ENCODE data around the gene TAF4. TPM values are rescaled to one million over a fixed set of nuclear protein-coding genes. Genes with fewer than 3 reads are reported as not detected.

The TAF4 gene
- total RNA-seq, 2 donors from 2014 or later, result 10.4 to 11.0 TPM

DNA sequence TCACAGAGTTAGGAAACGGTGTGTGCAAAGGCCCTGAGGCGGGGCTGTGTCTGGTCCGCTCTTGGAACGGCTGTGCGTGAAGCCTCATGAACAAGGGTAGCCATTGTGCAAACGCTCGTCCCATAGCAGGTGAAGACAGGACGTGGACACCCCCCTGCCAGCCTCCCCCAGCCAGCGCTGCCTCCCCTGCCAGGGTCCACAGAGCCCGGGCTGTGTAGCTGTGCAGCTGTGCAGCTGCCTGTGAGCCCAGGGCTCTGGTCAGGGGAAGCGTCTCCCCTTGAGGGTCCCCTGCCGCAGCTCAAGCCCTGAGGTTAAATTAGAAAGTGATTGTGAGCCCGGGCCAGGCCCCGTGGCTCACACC is 139.4 kb downstream of the TAF4 start:
- Histone ChIP-seq H3K27me3 (replicated peaks; ENCODE audit: insufficient read depth) (no peaks in the 10 kb centered on the region), H3K4me3 (no peak overlapping the region), H3K9me3 (no peaks in the 10 kb centered on the region), H3K27ac (no peak overlapping the region), H3K36me3 (no peaks in the 10 kb centered on the region), H3K4me1 (ENCODE audit: control insufficient read depth in 1 of 2, low read depth in 2 of 2) (no peaks in the 10 kb centered on the region)
- TF ChIP-seq, protein P1, sequence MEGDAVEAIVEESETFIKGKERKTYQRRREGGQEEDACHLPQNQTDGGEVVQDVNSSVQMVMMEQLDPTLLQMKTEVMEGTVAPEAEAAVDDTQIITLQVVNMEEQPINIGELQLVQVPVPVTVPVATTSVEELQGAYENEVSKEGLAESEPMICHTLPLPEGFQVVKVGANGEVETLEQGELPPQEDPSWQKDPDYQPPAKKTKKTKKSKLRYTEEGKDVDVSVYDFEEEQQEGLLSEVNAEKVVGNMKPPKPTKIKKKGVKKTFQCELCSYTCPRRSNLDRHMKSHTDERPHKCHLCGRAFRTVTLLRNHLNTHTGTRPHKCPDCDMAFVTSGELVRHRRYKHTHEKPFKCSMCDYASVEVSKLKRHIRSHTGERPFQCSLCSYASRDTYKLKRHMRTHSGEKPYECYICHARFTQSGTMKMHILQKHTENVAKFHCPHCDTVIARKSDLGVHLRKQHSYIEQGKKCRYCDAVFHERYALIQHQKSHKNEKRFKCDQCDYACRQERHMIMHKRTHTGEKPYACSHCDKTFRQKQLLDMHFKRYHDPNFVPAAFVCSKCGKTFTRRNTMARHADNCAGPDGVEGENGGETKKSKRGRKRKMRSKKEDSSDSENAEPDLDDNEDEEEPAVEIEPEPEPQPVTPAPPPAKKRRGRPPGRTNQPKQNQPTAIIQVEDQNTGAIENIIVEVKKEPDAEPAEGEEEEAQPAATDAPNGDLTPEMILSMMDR (IDR thresholded peaks at IDR 0.05), result no peak
- no peak for DNase-seq (ENCODE audit: low spot score)
- ATAC-seq (ENCODE audit: insufficient number of reproducible peaks, low FRiP score, low read depth), result no peak

DNA sequence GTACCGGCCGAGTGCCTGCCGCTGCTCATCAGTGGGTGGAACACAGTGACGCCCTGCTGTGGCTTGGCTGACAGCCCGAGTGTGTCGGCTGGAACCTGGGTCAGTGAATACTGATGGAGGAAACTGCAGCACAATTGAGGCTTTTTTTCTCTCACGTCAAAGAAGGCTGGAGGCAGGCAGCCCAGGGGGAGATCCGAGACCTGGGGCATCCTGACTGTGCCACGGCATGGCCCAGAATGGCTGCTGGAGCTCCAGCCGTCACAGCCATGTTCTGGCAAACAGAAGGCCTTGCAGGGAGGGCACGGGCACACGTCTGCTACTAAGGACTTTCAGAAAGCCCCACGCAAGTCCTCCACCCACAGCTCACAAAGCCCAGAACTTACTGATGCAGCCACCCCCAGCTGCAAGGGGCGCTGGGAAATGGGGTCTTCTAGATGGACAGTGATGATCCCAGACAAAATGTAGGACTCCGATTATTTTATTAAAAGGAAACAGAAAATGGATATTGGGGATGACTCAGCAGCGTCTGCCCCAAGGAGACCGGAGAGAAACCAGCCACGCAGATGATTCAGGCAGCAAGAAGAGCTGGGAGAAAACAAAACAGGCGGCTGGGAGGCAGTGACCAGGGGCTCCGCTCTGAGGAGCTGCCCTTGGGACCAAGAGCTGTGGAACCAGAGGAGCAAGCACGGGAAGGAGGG is 140.0 kb downstream of the TAF4 start:
- H3K36me3 ChIP-seq, result no peaks in the 10 kb centered on the region
- TF ChIP-seq, protein P1 (IDR thresholded peaks at IDR 0.05), result no peak
- no peak for DNase-seq (ENCODE audit: low spot score)
- no peaks in the 10 kb centered on the region for H3K9me3 ChIP-seq
- no peaks in the 10 kb centered on the region for H3K27me3 ChIP-seq (replicated peaks; ENCODE audit: insufficient read depth)
- no peak overlapping the region for H3K4me3 ChIP-seq
- H3K27ac ChIP-seq, result no peak overlapping the region
- no peak for ATAC-seq (ENCODE audit: insufficient number of reproducible peaks, low FRiP score, low read depth)
- no peaks in the 10 kb centered on the region for H3K4me1 ChIP-seq (ENCODE audit: control insufficient read depth in 1 of 2, low read depth in 2 of 2)

DNA sequence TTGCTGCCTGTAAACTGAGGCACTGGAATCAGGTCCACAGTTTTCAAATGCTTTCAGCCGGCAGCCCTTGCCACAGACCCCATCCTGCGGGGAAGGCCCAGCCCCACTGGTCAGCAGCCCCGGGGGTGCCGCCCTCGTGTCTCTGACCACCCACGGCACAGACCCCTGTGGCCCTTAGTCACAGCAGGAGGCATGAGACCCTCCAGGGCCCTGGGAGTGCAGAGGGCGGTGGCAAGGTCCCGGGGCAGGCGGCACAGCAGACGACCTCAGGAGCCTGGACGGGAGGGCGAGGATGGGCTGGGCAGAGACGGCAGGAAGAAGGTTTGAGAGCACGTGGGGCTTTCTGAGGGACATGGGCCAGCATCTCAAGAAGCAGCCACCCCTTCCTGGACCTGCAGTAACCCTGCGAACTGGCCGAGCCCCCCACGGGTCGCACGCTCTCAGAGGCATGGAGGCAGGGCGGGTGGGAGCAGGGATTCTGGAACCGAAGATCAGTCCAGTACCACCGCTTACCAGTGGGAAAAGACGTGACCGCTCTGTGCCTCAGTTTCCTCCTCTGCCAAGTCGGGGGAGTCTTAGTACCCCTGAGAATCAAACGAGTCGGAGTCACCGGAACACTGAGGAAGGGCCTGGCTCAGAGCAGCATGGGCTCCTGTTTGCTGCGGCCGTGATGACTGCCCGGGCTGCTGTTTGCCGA is 140.7 kb downstream of the TAF4 start:
- Histone ChIP-seq H3K27ac (no peak overlapping the region), H3K4me1 (ENCODE audit: control insufficient read depth in 1 of 2, low read depth in 2 of 2) (no peaks in the 10 kb centered on the region), H3K27me3 (replicated peaks; ENCODE audit: insufficient read depth) (no peaks in the 10 kb centered on the region), H3K9me3 (no peaks in the 10 kb centered on the region), H3K4me3 (no peak overlapping the region), H3K36me3 (no peaks in the 10 kb centered on the region)
- TF ChIP-seq, protein P1 (IDR thresholded peaks at IDR 0.05), result no peak
- DNase-seq (ENCODE audit: low spot score) (no peak), ATAC-seq (ENCODE audit: insufficient number of reproducible peaks, low FRiP score, low read depth) (no peak)

Other genes starting within 250 kb of the TAF4 start
- gene LSM14B, start 56.6 kb upstream of the TAF4 start, total RNA-seq, result 10 to 100 TPM; 11.4 to 38.7 TPM
- gene PSMA7, start 77.5 kb upstream of the TAF4 start, total RNA-seq, result 100 to 1,000 TPM; 185 to 228 TPM
- 10 to 100 TPM; 10.7 to 21.7 TPM for gene SS18L1, start 77.9 kb upstream of the TAF4 start, total RNA-seq
- 10 to 100 TPM; 28.0 to 41.8 TPM for gene MTG2, start 117.1 kb upstream of the TAF4 start, total RNA-seq
- not detected for gene HRH3, start 154.4 kb upstream of the TAF4 start, total RNA-seq
- gene OSBPL2, start 172.6 kb upstream of the TAF4 start, total RNA-seq, result 10 to 100 TPM; 48.5 to 58.5 TPM
- 100 to 1,000 TPM in 1 of 2 donors, 10 to 100 TPM in 1; 98.8 to 113 TPM for gene ADRM1, start 237.1 kb upstream of the TAF4 start, total RNA-seq